LHCN-M2 (cell line): ENCODE data around the gene PLRG1. TPM values are rescaled to one million over a fixed set of nuclear protein-coding genes. Genes with fewer than 3 reads are reported as not detected.

Source experiments
- DNase-seq: peaks from one replicate; pipeline ENCODE4 v3.0.0-alpha.2; 2012; ENCODE audit warnings: low read depth
- total RNA-seq: library from RNA; depleted of rRNA; stranded (reverse); fragments of >200 nt; gene quantifications from 2 replicates; pipeline ENCODE4 v1.2.3, GENCODE V29; 2014

PLRG1 gene
- total RNA-seq, 1 experiment from 2014 or later: 63.0 TPM

DNA sequence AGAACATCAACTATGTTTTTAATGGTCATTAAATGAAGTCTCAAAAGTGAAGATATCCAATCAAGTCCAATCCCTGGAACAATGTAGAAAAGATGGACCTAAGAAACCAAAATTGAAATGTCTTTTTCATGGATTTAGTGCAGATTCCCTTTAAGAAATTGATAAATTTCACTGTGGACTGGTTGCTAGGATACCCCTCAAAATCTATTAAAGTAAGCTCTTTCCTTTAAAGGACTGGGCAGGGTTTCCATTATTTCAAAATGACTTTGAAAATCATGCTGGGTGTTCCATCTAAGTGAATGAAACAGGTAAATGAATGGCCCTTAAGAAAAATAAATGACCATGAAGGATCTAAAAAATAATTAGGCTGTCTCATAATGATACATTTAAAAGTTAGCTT, 28.6 kb downstream of the PLRG1 start:
- no peak for DNase-seq

DNA sequence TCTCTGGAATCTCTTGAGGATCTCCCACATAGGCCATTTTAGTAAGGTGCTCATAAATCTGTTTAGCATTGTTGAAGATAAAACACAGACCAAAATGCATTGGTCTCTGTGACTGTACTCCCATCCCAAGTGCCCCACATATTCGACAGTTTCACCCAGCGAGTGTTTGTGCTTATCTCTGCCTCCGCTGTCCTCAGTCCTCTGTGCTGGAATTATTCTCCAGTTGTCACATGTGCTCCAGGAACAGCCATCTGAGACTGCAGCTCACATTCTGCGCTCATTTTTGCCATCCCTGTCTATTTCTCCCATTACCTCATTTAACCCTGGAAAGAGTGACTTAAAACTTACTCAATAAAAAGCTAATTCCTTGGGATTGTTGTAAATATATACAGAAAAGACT, 31.0 kb downstream of the PLRG1 start:
- DNase-seq: no peak

DNA sequence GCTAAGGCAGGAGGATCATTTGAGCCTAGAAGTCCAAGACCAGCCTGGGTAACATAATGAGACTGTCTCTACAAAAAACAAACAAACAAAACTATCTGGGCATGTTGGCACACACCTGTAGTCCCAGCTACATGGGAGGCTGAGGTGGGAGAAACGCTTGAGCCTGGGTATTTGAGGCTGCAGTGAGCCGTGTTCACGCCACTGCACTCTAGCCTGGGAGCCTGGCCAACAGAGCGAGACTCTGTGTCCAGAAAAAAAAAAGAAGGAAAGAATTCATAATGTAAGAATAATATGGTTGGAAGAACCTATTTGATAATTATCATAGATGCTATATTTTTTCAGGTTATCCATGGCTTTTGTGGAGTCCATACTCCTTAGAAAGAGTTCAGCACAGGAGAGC, 32.6 kb downstream of the PLRG1 start:
- DNase-seq: no peak

DNA sequence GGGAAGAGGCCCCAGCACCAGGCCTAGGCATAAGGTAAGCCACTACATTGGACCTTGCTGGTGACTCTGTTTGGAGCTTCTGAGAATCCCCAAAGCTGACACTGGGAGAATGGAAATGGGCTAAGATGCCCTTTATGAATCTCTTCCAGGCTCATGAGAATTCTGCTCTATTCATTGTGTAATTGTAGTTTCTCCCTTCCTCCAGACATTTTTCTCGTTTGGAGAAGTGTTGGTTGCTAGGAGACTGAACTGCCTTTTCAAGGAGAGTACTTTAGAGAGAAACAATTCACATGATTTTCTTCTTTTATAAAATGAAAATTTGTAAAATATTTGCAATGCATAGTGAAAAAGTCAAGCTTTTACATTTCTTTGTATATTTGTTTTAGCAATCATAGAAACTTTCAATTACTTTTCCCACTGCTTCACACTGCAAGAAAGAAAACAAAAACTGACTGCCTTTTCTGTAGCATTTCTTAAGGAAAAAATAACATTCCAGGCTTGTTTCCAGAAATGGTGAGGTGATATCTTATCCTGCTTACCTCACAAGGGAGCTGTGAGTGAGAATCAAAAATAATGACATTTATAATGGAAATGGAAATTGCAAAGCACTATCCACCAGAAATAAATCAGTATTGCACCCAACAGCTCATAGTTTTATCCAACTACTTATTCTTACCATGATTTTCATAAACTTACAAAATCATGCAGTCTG, 33.7 kb downstream of the PLRG1 start:
- no peak for DNase-seq

DNA sequence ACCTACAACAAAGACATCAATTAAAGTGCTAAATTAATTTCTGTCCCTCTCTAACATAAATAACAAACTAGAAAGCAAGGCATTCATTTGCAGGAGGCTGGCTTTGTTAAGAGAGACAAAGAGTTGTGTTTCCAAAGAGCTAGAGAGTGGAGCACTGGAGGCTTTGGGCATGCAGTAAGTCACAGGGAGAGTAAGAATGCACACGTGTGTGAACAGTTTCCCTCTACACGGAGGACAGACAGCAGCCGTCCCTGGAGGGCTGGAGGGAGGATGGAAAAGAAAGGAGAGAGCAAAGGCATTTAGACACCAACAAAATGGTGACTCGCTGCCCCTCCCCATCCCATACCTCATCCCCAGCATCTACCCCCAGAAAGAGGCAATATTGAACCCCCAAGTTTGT, 38.2 kb downstream of the PLRG1 start:
- no peak for DNase-seq

DNA sequence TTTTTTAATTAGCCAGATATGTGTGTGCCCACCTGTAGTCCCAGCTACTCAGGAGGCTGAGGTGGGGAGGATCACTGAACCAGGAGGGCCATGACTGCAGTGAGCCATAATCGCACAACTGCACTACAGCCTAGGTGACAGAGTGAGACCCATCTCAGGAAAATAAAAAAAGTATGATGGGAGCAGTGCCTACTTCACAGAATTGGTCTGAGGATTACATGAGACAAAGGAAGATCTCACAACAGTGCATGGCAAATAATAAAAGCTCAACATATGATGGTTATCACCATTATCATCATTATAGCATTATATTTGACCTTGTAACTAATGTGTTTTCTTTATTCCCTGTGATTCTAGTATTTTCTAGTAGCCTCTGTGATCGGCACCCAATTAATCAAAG, 38.7 kb downstream of the PLRG1 start:
- no peak for DNase-seq

DNA sequence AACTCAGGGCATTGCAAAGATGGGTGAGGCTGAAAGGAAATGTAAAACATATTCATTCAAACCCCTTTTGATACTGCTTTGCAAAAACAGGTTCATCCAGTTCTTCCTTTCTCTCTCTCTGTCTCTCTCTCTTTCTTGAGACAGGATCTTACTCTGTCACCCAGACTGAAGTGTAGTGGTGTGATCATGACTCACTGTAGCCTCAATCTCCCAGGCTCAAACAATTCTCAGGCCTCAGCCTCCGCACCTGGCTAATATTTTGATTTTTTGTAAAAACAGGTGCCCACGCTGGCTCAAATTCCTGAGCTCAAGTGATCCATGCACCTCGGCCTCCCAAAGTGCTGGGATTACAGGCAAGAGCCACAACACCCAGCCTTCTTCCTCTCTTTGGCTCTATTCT, 43.0 kb downstream of the PLRG1 start:
- DNase-seq: no peak

DNA sequence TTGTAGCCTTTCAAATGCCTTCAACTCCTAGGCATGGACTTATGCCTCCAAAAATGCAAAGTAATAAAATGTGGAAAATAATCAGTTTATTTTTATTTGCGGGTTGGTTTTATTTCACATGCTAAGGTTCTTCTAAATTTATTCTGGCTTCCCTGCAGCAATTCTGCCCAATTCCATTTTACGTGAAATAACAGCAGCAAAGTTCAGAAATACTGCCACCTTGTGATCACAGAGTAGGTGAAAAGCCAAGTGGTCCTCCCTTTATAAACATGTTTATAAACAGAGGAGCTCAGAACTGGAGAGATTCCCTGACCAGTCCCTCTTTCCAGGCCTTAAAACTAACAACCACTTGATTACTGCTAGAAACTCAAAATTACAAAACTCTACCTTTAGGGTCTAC, 43.9 kb downstream of the PLRG1 start:
- peak; percentile 32 for DNase-seq

DNA sequence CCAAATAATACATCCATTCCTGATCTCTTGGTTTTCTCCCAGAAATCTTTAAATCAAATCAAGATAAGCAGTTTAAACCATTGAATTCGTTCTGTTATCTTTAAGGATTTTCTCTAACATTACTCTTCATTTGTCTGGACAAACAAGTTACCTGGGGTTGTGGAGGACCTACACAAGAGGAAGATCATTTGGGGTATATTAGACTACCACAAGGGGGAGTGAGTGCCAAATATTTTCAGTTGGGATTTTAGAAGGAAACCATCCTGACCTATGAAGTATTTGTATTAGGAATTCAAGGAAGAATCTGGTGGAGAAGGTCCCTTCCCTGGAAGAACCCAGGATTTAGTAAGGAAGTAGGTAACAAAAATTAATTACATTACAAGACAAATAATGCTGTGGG, 46.6 kb downstream of the PLRG1 start:
- peak; percentile 11 for DNase-seq

DNA sequence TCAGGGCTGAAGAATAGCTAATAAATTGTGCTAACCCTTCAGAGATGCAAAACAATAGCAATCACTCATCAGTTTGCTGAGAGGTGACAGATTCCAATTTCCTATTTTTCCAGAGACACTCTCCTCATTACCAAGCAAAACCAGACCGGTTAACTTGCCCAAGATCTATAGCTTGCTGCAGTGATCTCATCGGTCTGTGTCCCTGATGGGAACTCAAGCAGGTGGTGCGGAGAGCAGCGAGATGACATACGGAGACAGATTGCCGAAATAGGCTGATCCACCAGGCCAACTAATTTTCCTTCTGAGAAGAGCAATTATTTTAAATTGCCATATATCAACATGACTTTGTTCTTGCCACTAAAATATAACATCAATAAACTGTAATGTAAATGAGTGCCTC, 48.1 kb downstream of the PLRG1 start:
- DNase-seq: no peak

DNA sequence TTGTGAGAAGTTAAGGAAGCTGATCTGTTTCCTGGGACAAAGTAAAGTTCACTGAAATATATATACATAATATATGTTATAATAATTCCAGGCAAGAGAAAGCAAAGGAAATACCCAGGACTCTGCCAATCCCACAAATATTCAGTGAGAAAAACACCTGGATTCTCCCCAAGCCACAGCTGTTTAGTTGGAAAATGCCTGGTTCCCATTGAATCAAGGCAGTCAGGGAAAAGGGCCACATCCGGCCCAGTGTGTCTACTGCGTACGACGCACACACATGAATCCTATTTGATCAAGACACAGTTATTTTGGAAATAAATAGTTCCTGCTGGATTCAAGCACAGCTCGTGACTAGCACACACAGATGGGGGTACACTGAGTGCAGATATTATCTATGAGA, 52.3 kb downstream of the PLRG1 start:
- no peak for DNase-seq

DNA sequence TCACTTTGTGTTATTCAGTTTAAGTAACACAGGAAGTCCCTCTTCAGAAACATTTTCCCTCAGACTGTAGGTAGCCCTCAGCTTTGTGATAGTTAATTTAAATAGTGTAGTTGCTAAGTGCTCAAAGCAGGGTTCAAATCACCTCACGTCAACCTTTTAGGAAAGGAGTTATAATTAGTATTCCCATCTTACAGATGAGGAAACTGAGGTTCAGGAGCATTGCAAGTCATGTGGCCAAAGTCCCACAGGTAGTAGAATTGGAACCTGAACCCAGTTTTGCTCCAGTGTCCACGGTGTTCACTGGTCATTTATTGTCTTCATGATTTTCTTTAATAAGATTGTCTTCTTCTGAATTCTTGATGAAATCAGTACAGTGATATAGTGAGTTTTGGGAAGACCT, 54.3 kb downstream of the PLRG1 start:
- DNase-seq: no peak

DNA sequence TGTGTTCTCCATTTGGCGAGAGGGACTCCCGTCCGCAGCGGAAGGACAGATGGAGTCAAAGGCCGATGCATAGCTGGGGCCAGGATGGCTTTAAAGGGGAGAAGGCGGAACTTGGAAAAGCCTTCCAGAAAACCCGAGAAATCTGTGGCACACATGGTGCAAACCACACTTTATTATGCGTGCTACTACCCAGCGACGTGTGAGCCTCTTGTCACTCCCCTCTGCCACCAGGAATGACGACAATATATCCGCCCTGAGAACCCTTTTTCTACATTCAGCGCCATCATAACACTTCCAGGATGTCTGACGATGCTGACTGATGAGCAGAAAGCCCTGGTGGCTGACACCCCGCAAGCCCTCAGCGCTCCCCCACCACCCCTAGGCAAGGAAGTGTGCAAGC, 57.9 kb downstream of the PLRG1 start:
- no peak for DNase-seq

DNA sequence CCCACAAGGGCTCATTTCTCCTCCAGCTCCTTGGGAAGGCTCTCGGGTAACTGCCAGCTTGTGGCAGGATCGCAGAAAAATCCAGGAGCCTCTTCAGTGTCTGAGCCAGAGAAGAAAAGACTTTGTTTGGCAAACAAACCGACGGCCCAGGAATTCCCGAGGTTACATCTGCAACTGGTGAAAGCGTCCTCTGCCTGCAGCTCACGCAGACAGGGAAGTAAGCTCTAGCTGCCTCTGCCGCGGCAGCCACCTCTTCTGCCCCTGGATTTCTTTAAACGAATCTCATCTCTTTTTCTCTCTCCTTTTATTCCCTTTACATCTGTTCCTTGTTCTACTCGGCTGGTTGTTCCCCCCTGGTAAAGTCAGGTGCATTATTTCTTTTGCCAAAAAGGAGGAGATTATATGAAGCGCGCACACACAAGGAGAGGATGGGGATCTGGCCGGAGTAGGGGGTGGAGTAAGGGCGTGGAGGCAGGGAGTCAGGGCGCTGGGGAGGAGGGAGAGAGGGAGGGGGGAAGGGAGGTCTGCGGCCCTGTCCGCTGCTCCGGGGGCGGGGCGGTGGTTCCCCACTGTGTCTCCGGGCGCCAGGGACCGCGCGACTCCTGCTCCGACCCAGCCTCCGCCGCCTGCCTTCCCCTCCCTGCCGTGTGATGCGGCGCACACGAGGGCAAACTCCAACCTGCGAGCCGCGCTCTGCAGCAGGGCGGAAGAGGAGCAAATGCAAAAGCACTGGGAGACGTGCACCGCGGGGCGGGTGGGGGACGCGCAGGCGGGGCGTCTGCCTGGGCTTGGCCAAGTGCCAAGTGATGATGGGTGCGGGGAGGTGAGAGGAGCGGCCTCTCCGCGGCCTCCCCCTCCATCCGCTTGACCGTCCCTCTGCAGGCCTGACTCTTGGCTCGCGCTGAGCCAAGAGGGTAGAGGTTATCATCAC, 58.6 kb downstream of the PLRG1 start, which contains the start of gene DCHS2:
TSS of gene DCHS2 (minus strand) at position 459 of the 931 bp plus-strand sequence. CDS start at position 15, 444 bp downstream.
- DNase-seq: no peak

DNA sequence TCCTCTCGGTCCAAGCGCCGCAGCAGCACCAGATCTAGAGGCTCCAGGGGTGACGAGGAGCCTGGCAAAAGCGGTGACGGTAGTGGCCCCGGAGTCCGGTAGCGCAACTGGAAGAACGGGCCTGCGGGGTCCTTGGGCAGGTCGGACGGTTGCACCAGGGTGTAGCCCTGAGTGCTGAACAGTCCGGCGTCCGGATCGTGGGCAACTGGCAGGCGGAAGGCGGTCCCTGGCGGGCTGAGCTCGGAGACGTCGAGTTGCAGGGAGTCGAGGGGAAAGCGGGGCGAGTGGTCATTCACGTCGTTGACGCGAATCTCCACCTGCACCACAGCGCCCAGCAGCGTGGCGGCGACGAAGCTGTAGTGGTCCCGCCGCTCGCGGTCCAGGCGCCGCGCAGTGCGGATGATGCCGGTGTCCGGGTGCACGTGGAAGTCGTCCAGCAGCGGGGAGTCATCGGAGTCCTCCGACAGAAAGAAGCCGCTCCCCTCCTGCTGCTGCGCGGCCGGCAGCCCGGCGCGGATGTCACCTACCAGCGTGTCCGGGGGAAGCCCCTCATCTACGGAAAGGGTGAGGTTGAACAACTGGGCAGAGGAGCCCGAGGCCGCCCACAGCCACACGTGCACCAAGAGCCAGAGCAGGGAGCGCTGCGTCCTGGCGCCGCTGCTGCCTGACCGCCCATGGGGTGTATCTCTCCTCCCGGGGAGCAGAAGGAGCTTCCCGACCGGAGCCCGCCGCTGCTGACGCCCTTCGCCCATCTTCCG, 59.4 kb downstream of the PLRG1 start:
- DNase-seq: no peak

DNA sequence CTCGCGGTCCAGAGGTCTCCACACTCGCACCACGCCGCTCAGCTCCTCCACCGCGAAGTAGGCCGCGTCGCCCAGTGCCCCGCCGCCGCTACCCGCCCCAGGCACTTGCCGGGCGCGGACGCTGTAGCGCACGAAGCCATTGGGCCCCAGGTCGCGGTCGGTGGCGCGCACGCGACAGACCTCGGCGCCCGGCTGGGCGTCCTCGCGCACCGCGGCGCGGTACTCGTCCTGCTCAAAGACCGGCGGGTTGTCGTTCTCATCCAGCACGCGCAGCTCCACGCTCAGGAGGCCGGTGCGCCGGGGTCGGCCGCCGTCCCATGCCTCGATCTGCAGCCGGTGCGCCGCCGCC, 60.0 kb downstream of the PLRG1 start:
- no peak for DNase-seq

DNA sequence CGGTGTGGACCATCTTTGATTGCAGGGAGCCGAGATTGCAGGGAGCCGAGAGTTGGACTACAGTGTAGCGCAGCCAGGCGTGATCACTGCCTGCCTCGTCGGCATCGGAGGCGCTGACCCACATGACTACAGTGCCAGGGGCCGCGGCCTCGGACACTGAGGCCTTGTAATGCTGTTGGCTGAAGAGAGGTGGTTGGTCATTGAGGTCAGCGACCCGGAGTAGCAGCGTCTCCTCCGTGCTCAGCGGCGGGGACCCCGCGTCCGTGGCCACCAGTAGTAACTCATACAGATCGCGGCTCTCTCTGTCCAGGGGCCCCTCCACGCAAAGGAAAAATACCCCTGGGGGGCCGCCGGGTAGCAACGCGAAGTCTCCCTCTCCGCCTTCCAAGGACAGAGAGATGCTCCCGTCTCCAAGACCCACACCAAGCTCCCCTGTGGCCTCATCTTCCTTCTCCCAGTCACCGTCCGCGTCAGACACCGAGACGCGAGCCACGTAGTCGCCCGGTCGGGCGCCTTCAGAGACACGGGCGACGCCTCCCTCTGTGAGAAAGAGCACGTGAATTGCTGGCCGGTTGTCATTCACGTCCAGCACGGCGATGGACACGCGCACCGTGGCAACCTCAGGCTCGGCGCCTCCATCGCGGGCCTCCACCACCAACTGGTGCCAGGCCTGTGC, 60.5 kb downstream of the PLRG1 start:
- DNase-seq: no peak

DNA sequence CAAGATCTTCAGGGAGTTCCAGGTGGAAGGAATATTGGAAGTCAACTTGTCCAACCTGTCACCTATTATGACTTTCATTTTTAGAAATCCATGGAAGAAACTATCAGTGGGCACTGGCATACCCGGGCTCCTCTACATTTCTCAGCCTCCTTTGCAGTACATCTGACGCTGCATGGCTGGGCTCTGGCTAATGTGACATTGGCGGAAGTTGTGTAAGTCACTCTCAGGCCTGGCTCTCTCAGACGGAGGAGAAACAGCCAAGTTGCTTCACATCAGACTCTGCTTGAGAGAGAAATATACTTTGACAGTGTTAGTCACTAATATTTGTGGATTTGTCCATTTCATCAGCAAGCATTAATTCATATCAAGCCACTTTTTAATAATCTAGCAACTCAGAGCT, 63.1 kb downstream of the PLRG1 start:
- no peak for DNase-seq

DNA sequence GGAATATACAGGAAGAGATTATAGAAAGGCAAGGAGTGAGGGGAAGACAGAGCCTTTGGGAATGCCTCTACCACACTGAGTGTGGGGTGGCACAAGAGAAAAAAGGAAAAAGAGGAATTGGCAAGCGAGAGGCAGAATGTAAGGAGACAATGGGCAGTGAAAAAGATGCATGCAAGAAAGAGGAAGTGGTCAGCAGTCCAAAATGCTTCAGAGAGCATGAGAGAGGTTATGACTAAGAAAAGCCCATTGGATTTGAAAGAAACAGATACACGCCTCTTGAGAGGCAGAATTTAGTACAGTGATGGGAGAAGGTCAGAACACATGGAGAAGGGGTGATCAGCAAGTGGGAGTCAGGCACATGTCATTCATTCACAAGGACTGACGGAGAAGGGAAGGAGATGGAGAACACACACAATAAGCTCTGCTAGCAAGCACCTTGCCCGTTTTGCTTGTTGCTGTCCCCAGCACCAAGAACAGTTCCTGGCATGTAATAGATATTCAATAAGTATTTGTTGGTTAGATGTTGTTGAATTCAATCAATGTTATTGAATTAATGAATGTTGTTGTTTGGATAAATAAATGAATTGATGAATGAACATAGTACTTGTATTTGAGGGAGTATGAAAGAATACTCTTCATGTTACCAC, 65.0 kb downstream of the PLRG1 start:
- DNase-seq: no peak
